HepG2 (cell line): ENCODE results near the gene ANTXR1. TPM values are rescaled to one million over a fixed set of nuclear protein-coding genes. Genes with fewer than 3 reads are reported as not detected.

Experiments used
- ATF5 ChIP-seq: sonication (generic); formaldehyde crosslinking; IDR thresholded peaks from 2 replicates; pipeline ENCODE4 v1.4.0; 2020; ENCODE audit warnings: mild to moderate bottlenecking, low read depth, missing genetic modification reagents
- ATF7 ChIP-seq, 2 experiments: fragments of 450-650 bp in 1 of 2; sonication (generic) in 1 of 2; formaldehyde crosslinking in 1 of 2; IDR thresholded peaks; 2 replicates each; pipeline versions ENCODE4 v1.4.0 to v1.6.1; 2016 to 2020; ENCODE audit warnings: antibody characterized with exemption in 1 of 2, mild to moderate bottlenecking in 1 of 2, missing genetic modification reagents in 1 of 2
- CBFB ChIP-seq: sonication (generic); formaldehyde crosslinking; IDR thresholded peaks from 2 replicates; pipeline ENCODE4 v1.4.0; 2020; ENCODE audit warnings: missing genetic modification reagents
- ELF1 ChIP-seq: sonication (generic); formaldehyde crosslinking; IDR thresholded peaks from 2 replicates; pipeline ENCODE4 v1.4.0; 2020; ENCODE audit warnings: missing genetic modification reagents
- ELK4 ChIP-seq: sonication (generic); formaldehyde crosslinking; IDR thresholded peaks from 2 replicates; pipeline ENCODE4 v1.9.0; 2021; ENCODE audit warnings: missing genetic modification reagents, borderline replicate concordance
- FOSL1 ChIP-seq: sonication (generic); formaldehyde crosslinking; IDR thresholded peaks from 2 replicates; pipeline ENCODE4 v1.9.0; 2021; ENCODE audit warnings: missing genetic modification reagents, borderline replicate concordance
- HNF4A ChIP-seq: sonication (generic); formaldehyde crosslinking; IDR thresholded peaks from 2 replicates; pipeline ENCODE4 v1.4.0; 2020; ENCODE audit warnings: missing genetic modification reagents
- HNRNPLL ChIP-seq: fragments of 200-400 bp; formaldehyde crosslinking; IDR thresholded peaks from 2 replicates; pipeline ENCODE4 v1.6.1; 2017; ENCODE audit warnings: mild to moderate bottlenecking, low read depth, low read length; ENCODE audit not compliant: poor library complexity, severe bottlenecking
- HOXA5 ChIP-seq: sonication (generic); formaldehyde crosslinking; IDR thresholded peaks from 2 replicates; pipeline ENCODE4 v1.4.0; 2020; ENCODE audit warnings: missing genetic modification reagents
- KDM1A ChIP-seq: IDR thresholded peaks from 2 replicates; pipeline ENCODE4 v1.6.1; 2016; ENCODE audit warnings: missing compliant biosample characterization
- MATR3 ChIP-seq: sonication (generic); formaldehyde crosslinking; IDR thresholded peaks from 2 replicates; pipeline ENCODE4 v1.4.0; 2020; ENCODE audit warnings: missing genetic modification reagents
- MTA3 ChIP-seq: sonication (generic); formaldehyde crosslinking; IDR thresholded peaks from 2 replicates; pipeline ENCODE4 v1.4.0; 2020; ENCODE audit warnings: missing genetic modification reagents
- NFATC3 ChIP-seq: sonication (generic); formaldehyde crosslinking; IDR thresholded peaks from 2 replicates; pipeline ENCODE4 v1.5.1; 2020; ENCODE audit warnings: mild to moderate bottlenecking, missing genetic modification reagents
- NFIC ChIP-seq: IDR thresholded peaks from 2 replicates; pipeline ENCODE4 v1.6.1; 2012; ENCODE audit warnings: mild to moderate bottlenecking, low read length, inconsistent platforms
- POLR2A ChIP-seq, 2 experiments: IDR thresholded peaks; 2 replicates each; pipeline ENCODE4 v1.6.1; 2011; ENCODE audit warnings: low read depth in 2 of 2, low read length in 2 of 2, mild to moderate bottlenecking in 1 of 2, moderate library complexity in 1 of 2; ENCODE audit not compliant: insufficient read depth in 1 of 2
- PRDM4 ChIP-seq: sonication (generic); formaldehyde crosslinking; IDR thresholded peaks from 2 replicates; pipeline ENCODE4 v1.9.0; 2021; ENCODE audit warnings: missing genetic modification reagents, borderline replicate concordance
- SP2 ChIP-seq: sonication (generic); formaldehyde crosslinking; IDR thresholded peaks from 2 replicates; pipeline ENCODE4 v1.5.1; 2020; ENCODE audit warnings: mild to moderate bottlenecking, missing genetic modification reagents
- TCF7 ChIP-seq: sonication (generic); IDR thresholded peaks from 2 replicates; pipeline ENCODE4 v1.6.1; 2016; ENCODE audit warnings: antibody characterized with exemption, low read depth
- ZBTB43 ChIP-seq: sonication (generic); formaldehyde crosslinking; conservative IDR thresholded peaks from 2 replicates; pipeline ENCODE4 v1.4.0; 2020; ENCODE audit warnings: missing genetic modification reagents
- ZNF225 ChIP-seq: sonication (generic); formaldehyde crosslinking; IDR thresholded peaks from 2 replicates; pipeline ENCODE4 v1.4.0; 2020; ENCODE audit warnings: mild to moderate bottlenecking, missing genetic modification reagents
- ZNF672 ChIP-seq: sonication (generic); formaldehyde crosslinking; IDR thresholded peaks from 2 replicates; pipeline ENCODE4 v1.8.1; 2022; ENCODE audit warnings: missing genetic modification reagents
- ZNF678 ChIP-seq: sonication (generic); formaldehyde crosslinking; IDR thresholded peaks from 2 replicates; pipeline ENCODE4 v1.4.0; 2020; ENCODE audit warnings: mild to moderate bottlenecking, missing genetic modification reagents
- ZNF75D ChIP-seq: sonication (generic); formaldehyde crosslinking; IDR thresholded peaks from 2 replicates; pipeline ENCODE4 v1.8.1; 2023; ENCODE audit warnings: missing genetic modification reagents, mild to moderate bottlenecking, borderline replicate concordance
- ZNF790 ChIP-seq: sonication (generic); formaldehyde crosslinking; IDR thresholded peaks from 2 replicates; pipeline ENCODE4 v1.8.0; 2022; ENCODE audit warnings: missing genetic modification reagents, mild to moderate bottlenecking, borderline replicate concordance
- ZSCAN21 ChIP-seq: sonication (generic); formaldehyde crosslinking; IDR thresholded peaks from 2 replicates; pipeline ENCODE4 v1.8.0; 2022; ENCODE audit warnings: mild to moderate bottlenecking, missing genetic modification reagents, moderate library complexity, borderline replicate concordance
- polyA plus RNA-seq, 8 experiments: library from polyadenylated mRNA; depleted of rRNA in 3 of 8; stranded (reverse) in 7 of 8; unstranded in 1 of 8; fragments of >200 nt; fragmentation: Illumina TruSeq in 4 of 8; extraction: Trizol in 4 of 8; gene quantifications; 2 replicates each; pipeline versions ENCODE4 v1.2.1 to v1.2.3, GENCODE V29; 2011 to 2016; ENCODE audit warnings: low read depth in 4 of 8, missing spikeins in 1 of 8, mixed read lengths in 1 of 8; ENCODE audit not compliant: insufficient read depth in 1 of 8
- total RNA-seq, 5 experiments: library from RNA; depleted of rRNA; stranded (reverse); fragments of >200 nt; fragmentation: Illumina TruSeq; extraction: Trizol; gene quantifications; 2 replicates each; pipeline ENCODE4 v1.2.3, GENCODE V29; 2016; ENCODE audit warnings: low read depth in 1 of 5

The ANTXR1 gene
- total and polyA plus RNA-seq, 2 of the 13 experiments (the other 11 are each of a cell fraction or from before 2014, with no cell fraction given): 4.5 to 12.7 TPM

GRCh38 chr2:69177785-69178636, 165.0 kb downstream of the ANTXR1 start (continued):
- TF ChIP-seq PRDM4 (CRISPR knock-in tag): no peak
- peak; percentile 80 for TF ChIP-seq HNRNPLL
- peak; percentile 53; the same call in 1 of the 2 replicates for TF ChIP-seq FOSL1 (CRISPR knock-in tag)
- no peak for TF ChIP-seq MTA3
- peak; percentile 84; the same call in 1 of the 2 replicates for TF ChIP-seq ZNF678 (CRISPR knock-in tag)
- TF ChIP-seq MATR3: no peak
- TF ChIP-seq ZBTB43 (CRISPR knock-in tag): peak; percentile 92
- peak; percentile 89 for TF ChIP-seq HNF4A (CRISPR knock-in tag)
- no peak for TF ChIP-seq ZNF75D (CRISPR knock-in tag)
- no peak for TF ChIP-seq ZNF672 (CRISPR knock-in tag)
- peak; percentile 84; the same call in 1 of the 2 replicates for TF ChIP-seq ZNF225 (CRISPR knock-in tag)
- peak; percentile 92 for TF ChIP-seq ELF1 (CRISPR knock-in tag)
- TF ChIP-seq HOXA5: peak; percentile 91; the same call in 1 of the 2 replicates
- TF ChIP-seq POLR2A (IDR thresholded peaks at IDR 0.05; ENCODE audit: insufficient read depth in 1 of 2, low read depth in 2 of 2, low read length in 2 of 2): peak; percentile 82 to 85
- peak; percentile 57; the same call in 1 of the 2 replicates for TF ChIP-seq ATF5 (CRISPR knock-in tag)
- peak; percentile 98 for TF ChIP-seq CBFB (CRISPR knock-in tag)
- TF ChIP-seq NFIC: peak; percentile 79
- TF ChIP-seq ATF7 (IDR thresholded peaks at IDR 0.05): 0 out of 2 replicates have a peak, but pooled peaks have one; percentile 22
- peak; percentile 95 for TF ChIP-seq ATF7 (CRISPR knock-in tag; IDR thresholded peaks at IDR 0.05)
- TF ChIP-seq TCF7: peak; percentile 90
- no peak for TF ChIP-seq ELK4 (CRISPR knock-in tag)
- TF ChIP-seq SP2: no peak
- TF ChIP-seq ZNF790 (CRISPR knock-in tag): peak; percentile 86; the same call in 1 of the 2 replicates
- TF ChIP-seq NFATC3 (CRISPR knock-in tag): peak; percentile 97; the same call in 1 of the 2 replicates
- peak; percentile 95; the same call in 1 of the 2 replicates for TF ChIP-seq ZSCAN21 (CRISPR knock-in tag)
- peak; percentile 97 for TF ChIP-seq KDM1A (CRISPR knock-in tag)
